Cardiac fibroblast (primary cell): Measurements from ENCODE around the gene FSTL5.
A peak's percentile ranks its signal among the peaks of the same experiment; 100 is the strongest.

Experiments
- DNase-seq, 2 donors: peaks; one replicate each; pipeline versions ENCODE4 v3.0.0 to v3.0.0-alpha.2; 2010; ENCODE audit warnings: low read depth in 2 of 2
- H3K4me3 ChIP-seq, 2 donors: replicated peaks in 1 of 2; 1 replicate in 1 of 2; 2 replicates in 1 of 2; pipeline ENCODE4 v1.5.1; 2011; ENCODE audit warnings: low read depth in 2 of 2, low read length in 2 of 2, mild to moderate bottlenecking in 2 of 2, moderate library complexity in 1 of 2
- TF ChIP-seq, protein P1 (sequence below): IDR thresholded peaks from one replicate; pipeline ENCODE4 v1.5.1; 2011; ENCODE audit warnings: low read depth, mild to moderate bottlenecking, low read length, inconsistent platforms

Gene FSTL5

DNA sequence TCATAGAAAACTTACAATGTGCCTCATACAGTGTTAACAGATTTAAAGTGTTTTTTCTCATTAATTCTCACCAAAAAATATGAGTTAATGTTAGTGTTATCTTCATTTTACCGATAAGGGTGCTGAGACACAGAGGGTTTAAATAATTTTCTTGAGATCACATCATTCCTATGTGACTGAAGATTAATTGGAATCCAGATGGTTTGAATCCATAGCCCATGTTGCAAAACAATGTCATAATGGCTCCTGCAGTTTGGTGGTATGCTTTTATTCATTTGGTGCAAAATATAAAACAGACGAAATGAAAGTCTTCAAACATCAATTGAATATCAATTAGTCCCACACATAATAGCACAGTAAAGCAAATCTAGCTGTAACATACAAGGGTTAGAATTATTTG lies 512.2 kb downstream of the FSTL5 start:
- no peak overlapping the region for H3K4me3 ChIP-seq
- no peak for DNase-seq
- TF ChIP-seq, protein P1, sequence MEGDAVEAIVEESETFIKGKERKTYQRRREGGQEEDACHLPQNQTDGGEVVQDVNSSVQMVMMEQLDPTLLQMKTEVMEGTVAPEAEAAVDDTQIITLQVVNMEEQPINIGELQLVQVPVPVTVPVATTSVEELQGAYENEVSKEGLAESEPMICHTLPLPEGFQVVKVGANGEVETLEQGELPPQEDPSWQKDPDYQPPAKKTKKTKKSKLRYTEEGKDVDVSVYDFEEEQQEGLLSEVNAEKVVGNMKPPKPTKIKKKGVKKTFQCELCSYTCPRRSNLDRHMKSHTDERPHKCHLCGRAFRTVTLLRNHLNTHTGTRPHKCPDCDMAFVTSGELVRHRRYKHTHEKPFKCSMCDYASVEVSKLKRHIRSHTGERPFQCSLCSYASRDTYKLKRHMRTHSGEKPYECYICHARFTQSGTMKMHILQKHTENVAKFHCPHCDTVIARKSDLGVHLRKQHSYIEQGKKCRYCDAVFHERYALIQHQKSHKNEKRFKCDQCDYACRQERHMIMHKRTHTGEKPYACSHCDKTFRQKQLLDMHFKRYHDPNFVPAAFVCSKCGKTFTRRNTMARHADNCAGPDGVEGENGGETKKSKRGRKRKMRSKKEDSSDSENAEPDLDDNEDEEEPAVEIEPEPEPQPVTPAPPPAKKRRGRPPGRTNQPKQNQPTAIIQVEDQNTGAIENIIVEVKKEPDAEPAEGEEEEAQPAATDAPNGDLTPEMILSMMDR, result no peak

DNA sequence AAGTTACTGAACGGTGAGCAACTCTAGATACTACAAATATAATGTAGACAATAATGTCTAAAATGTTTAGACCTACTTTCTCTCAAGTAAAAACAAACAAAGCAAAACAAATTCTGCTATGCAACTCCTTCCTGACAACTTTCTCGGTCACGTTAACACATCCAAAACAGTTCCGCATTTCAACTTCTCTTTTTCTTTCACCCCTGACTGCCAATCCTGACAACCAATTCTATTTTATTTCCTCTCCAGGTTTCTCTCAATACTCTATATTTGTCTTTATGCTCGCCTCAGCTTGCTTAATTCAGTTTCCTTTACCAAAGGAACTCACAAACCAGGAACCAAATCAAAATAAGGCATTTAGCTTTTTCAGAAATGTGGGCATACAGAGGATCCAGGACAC lies 513.0 kb downstream of the FSTL5 start:
- TF ChIP-seq, protein P1, result no peak
- no peak for DNase-seq
- no peak overlapping the region for H3K4me3 ChIP-seq

DNA sequence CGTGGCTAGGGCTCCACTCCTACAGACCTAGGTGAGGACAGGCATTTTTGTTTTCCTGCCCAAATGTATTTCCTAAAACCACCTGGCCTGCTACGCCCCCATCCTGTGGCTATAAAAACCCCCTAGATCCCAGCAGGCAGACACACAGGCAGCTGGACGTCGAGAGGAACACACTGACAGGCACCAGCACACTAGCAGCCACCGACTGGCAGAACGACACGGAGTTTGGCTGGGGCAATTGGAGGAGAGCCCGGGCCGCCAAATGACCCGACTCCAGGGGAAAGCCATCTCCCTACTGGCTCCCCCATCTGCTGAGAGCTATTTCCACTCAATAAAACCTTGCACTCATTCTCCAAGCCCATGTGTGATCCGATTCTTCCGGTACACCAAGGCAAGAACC lies 516.0 kb downstream of the FSTL5 start:
- TF ChIP-seq, protein P1, result no peak
- DNase-seq, result no peak
- H3K4me3 ChIP-seq, result no peak overlapping the region

DNA sequence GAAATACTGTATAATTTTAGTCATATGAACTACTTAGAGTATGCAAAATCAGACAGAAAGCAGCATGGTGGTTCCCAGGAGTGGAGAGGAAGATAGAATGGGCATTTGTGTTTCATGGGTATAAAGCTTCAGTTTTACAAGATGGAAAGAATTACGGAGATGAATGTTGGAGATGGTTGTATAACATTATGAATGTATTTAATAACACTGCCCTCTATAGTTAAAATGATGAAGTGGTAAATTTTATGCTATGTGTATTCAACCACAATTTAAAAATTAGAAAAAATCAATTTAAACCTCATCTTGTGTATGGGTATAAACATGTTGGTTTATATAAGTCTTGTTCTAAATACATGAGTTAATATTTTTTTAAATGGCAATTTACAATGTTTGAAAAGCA lies 521.1 kb downstream of the FSTL5 start:
- TF ChIP-seq, protein P1, result no peak
- DNase-seq, result peak; percentile 1 to 10

DNA sequence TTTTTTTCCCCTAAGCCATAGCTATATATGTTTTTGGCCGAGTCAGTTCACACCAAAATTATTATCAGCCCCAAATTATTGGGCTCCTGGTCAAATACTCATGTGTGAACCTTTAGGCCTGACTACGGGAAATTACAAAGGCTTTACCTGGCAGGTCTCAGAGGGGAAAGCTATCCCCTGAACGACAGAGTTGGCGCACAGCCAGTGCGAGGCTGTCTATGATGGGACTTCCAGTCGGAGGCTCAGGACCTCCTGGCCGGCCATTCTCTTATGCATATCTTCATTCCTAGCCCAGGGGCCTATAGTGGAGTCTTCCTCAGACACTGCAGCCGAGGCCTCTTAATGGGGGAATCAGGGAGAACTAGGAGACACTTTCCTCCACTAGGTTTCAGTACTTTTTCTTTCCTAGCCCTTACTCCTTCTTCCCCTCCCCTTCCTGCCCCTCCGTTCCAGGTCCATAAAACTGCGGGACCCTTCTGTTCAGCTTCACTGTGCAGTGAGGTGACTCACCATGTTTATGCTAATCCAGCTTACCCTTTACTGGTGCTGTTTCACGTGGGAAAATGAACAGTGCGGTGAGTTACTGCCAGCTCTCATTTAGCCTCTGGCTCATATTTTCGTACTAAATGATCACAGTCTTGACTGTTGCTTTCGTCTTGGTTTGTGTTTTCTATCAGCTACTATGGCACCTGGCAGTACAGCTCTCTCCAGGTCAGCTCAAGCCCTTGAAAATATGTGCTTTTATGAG lies 533.9 kb downstream of the FSTL5 start:
- no peak overlapping the region for H3K4me3 ChIP-seq
- DNase-seq, result no peak
- TF ChIP-seq, protein P1, result no peak

More for the DNA sequence above, 521.1 kb downstream of the FSTL5 start:
- H3K4me3 ChIP-seq, result no peak overlapping the region

DNA sequence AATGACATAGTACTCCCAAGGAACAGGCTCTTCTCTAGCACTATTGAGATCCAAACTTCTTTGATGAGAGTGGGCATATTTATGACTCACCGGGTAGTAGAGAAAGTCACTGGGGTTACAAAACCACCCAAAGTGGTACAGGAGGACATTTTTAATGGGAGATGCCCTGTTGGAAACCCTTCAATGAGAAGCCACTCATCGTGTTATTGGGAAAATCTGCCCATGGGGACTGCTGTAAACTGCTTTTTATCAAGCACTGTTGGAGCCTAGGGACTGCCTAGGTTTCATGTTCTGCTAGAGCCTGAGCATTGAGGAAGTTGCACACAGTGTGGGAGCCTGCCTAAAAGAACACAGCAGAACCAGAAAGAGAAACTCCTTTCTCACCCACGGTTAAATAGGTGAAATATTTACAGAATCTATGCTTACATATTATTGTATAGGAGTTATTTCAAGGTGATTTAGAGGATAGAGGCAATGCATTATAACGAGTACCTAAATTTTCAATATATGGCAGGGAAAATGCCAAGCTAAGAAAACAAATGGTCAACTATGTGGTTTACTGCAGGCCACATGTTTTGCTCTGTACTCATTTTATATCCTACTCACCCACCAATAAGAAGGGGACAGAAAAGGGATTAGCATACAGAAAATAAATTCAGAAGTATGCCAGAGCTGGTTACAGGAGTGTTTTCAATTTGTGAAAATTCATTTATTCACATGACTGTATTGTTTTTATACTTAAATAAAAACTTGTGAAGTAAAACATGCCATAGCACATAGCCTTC lies 559.1 kb downstream of the FSTL5 start:
- TF ChIP-seq, protein P1, result no peak
- DNase-seq, result no peak
- H3K4me3 ChIP-seq, result no peak overlapping the region
